GM12892 (cell line): Measurements from ENCODE around the gene ZNF610.

Experiments used
- POLR2A ChIP-seq: IDR thresholded peaks from 2 replicates; pipeline ENCODE4 v1.6.1; 2011; ENCODE audit warnings: low read depth, low read length, control low read depth
- TAF1 ChIP-seq: IDR thresholded peaks from 2 replicates; pipeline ENCODE4 v1.6.1; 2011; ENCODE audit warnings: low read depth, mild to moderate bottlenecking, control low read depth, low read length, borderline replicate concordance

- TF ChIP-seq POLR2A (no peak), TAF1 (no peak)
Observed at GRCh38 chr19:52391135-52391534, 55.1 kb downstream of the ZNF610 start.
